A673 (cell line): Measurements from ENCODE around the gene RFX1. TPM values are rescaled to one million over a fixed set of nuclear protein-coding genes. Genes with fewer than 3 reads are reported as not detected.
A peak's percentile ranks its signal among the peaks of the same experiment; 100 is the strongest.

ENCODE experiments used
- BruUV-seq: library from RNA; stranded (reverse); fragments of 400-500 nt; replicated peaks from 2 replicates; lab custom pipeline; 2021; lab: Mats Ljungman, UMichigan
- CTCF ChIA-PET: fragments of 300-600 bp; sonication (Branson Sonifier 250); formaldehyde crosslinking; loops from one replicate; lab custom pipeline; 2022; ENCODE audit warnings: antibody characterized with exemption; lab: Charles Lee
- POLR2A ChIA-PET: fragments of 300-600 bp; sonication (Branson Sonifier 250); formaldehyde crosslinking; loops from one replicate; lab custom pipeline; 2022; ENCODE audit warnings: antibody characterized with exemption; ENCODE audit not compliant: low non-redundant PET; lab: Charles Lee
- DNase-seq: peaks from one replicate; pipeline ENCODE4 v3.0.0-alpha.2; 2015; ENCODE audit warnings: low spot score
- H3K27ac ChIP-seq: fragments of 200-600 bp; sonication (generic); 2 replicates; pipeline ENCODE4 v1.5.1; 2016; ENCODE audit warnings: mixed run types, low read depth, mild to moderate bottlenecking, mixed read lengths, antibody characterized with exemption, low read length; ENCODE audit not compliant: poor library complexity, severe bottlenecking
- H3K27me3 ChIP-seq: fragments of 200-600 bp; sonication (generic); replicated peaks from 2 replicates; pipeline ENCODE4 v1.6.1; 2017; ENCODE audit warnings: mixed run types, low read depth, mild to moderate bottlenecking, mixed read lengths, antibody characterized with exemption, low read length; ENCODE audit not compliant: insufficient read depth, poor library complexity
- H3K36me3 ChIP-seq: fragments of 200-600 bp; sonication (generic); 2 replicates; pipeline ENCODE4 v1.6.1; 2016; ENCODE audit warnings: mixed run types, mild to moderate bottlenecking, mixed read lengths, antibody characterized with exemption, low read length; ENCODE audit not compliant: insufficient read depth, poor library complexity, severe bottlenecking
- H3K4me1 ChIP-seq: fragments of 200-600 bp; sonication (generic); 2 replicates; pipeline ENCODE4 v1.6.1; 2017; ENCODE audit warnings: mixed run types, mild to moderate bottlenecking, mixed read lengths, antibody characterized with exemption, low read length; ENCODE audit not compliant: insufficient read depth, poor library complexity, severe bottlenecking
- H3K4me3 ChIP-seq: fragments of 200-600 bp; sonication (generic); 2 replicates; pipeline ENCODE4 v1.5.1; 2016; ENCODE audit warnings: low read depth, mixed run types, mild to moderate bottlenecking, mixed read lengths, low read length; ENCODE audit not compliant: poor library complexity, severe bottlenecking
- H3K9me3 ChIP-seq: fragments of 200-600 bp; sonication (generic); 2 replicates; pipeline ENCODE4 v1.6.1; 2016; ENCODE audit warnings: mixed run types, low read depth, mild to moderate bottlenecking, mixed read lengths, antibody characterized with exemption, low read length; ENCODE audit not compliant: poor library complexity, severe bottlenecking
- CTCF ChIP-seq: fragments of 300-800, 200-600 bp; sonication (generic); conservative IDR thresholded peaks from 2 replicates; pipeline ENCODE4 v1.5.1; 2017; ENCODE audit warnings: low read depth, mild to moderate bottlenecking, antibody characterized with exemption, low read length, moderate library complexity, mixed read lengths
- EZH2 ChIP-seq: fragments of 200-600 bp; sonication (generic); IDR thresholded peaks from 2 replicates; pipeline ENCODE4 v1.6.1; 2017; ENCODE audit warnings: borderline replicate concordance, low read depth, mild to moderate bottlenecking, mixed read lengths, antibody characterized with exemption, low read length; ENCODE audit not compliant: poor library complexity, severe bottlenecking
- intact Hi-C: fragments of 100-400 bp; cut with micrococcal nuclease; formaldehyde crosslinking; loops from one replicate; pipeline ENCODE4 v1.10.0; 2022; ENCODE audit not compliant: unreplicated experiment
- total RNA-seq: library from RNA; stranded (reverse); gene quantifications from 2 replicates; pipeline ENCODE4 v1.2.3, GENCODE V29; 2021

RFX1 gene
- total RNA-seq, 1 experiment from 2014 or later, result 19.5 TPM

DNA sequence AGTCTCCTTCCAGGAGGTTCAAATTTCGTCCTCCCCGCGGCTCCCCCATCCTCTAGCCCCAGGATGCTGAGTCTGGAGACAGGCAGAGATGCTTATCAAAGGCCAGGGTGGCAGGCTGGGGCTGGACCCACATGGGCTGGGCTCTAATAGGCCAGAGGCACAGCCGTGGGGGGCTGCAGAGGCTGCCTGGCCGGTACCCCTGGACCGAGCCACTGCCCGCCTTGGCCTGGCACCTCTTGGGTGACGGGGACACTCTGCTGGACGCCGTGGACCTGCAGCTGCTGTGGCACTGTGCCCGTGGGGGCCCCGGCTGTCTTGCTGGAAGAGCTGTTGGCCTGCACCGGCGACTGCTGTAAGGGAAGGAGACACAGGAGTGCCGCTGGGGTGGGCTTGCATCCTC lies 25.8 kb downstream of the RFX1 start:
- BruUV-seq, result no TSS peak
- no peak for DNase-seq
- intact Hi-C loops, result no loop called here
- no peak for TF ChIP-seq CTCF
- TF ChIP-seq EZH2, result no peak
- H3K36me3 ChIP-seq, result no peaks in the 10 kb centered on the region
- peaks cover 22% of the 10 kb centered on the region for H3K4me1 ChIP-seq
- no peak overlapping the region for H3K4me3 ChIP-seq
- H3K27ac ChIP-seq, result no peak overlapping the region
- ChIA-PET CTCF (no interaction called here), POLR2A (no interaction called here)
- no peaks in the 10 kb centered on the region for H3K9me3 ChIP-seq
- no peaks in the 10 kb centered on the region for H3K27me3 ChIP-seq

DNA sequence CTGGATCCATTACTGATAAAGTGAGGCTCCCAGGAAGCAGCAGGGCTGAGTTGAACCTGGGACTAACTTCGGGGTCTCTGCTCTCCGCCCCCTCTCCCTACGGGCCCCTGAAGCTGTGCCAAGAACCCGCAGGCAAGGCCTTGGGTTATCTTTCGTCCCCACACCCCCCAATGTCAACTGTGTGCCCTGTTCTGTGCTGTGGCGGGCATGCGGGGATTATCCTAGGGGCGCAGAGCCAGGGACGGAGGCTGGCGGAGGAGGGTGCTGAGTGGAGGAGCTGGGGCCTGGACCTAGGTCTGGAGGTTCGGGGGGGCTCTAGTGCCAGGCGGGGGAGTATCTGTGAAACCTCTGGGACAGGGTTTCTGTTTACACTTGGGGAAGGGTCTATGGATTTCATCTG lies 26.4 kb downstream of the RFX1 start:
- no TSS peak for BruUV-seq
- intact Hi-C loops, result no loop called here
- ChIA-PET CTCF (interaction anchor here (1.0 kb wide), 1 partner anchor 24 kb away, joined by 4 read pairs; no protein-coding TSS in a partner anchor), POLR2A (no interaction called here)
- Histone ChIP-seq H3K4me1 (peaks cover 22% of the 10 kb centered on the region), H3K4me3 (no peak overlapping the region), H3K36me3 (no peaks in the 10 kb centered on the region), H3K9me3 (no peaks in the 10 kb centered on the region), H3K27me3 (no peaks in the 10 kb centered on the region), H3K27ac (no peak overlapping the region)
- TF ChIP-seq CTCF, result no peak
- TF ChIP-seq EZH2, result no peak
- no peak for DNase-seq

DNA sequence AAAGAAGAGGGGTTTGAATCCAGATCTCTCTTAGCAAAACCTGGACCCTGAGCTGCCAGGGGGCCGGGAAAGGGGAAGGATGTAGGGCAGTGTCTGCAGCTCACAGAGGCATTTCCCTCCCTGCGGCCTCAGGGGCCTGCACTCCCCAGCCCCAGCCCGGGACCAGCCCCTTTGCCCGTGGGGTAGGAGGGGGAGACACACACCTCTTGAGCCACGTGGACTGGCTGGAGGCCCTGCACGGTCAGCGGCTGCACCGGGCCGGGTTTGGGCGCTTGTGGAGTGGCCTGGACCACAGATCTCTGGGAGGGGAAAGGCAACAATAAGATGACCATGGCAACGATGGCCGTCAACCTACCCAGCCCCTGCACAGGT lies 26.9 kb downstream of the RFX1 start:
- CTCF ChIA-PET, result interaction anchor here (1.0 kb wide), 1 partner anchor 24 kb away, joined by 4 read pairs; no protein-coding TSS in a partner anchor

More for the DNA sequence above, 26.9 kb downstream of the RFX1 start:
- peaks cover 22% of the 10 kb centered on the region for H3K4me1 ChIP-seq
- no peaks in the 10 kb centered on the region for H3K27me3 ChIP-seq
- no peaks in the 10 kb centered on the region for H3K36me3 ChIP-seq
- DNase-seq, result no peak
- TF ChIP-seq EZH2 (no peak), CTCF (no peak)
- POLR2A ChIA-PET, result interaction anchor here (0.5 kb wide), 1 partner anchor 25 kb away, joined by 8 read pairs; no protein-coding TSS in a partner anchor
- no peaks in the 10 kb centered on the region for H3K9me3 ChIP-seq
- intact Hi-C loops, result no loop called here
- H3K27ac ChIP-seq, result peak overlapping the region; percentile 71
- no TSS peak for BruUV-seq
- H3K4me3 ChIP-seq, result peak overlapping the region; percentile 43
